Measurements from ENCODE around the gene OXGR1.

The OXGR1 gene

GRCh38 chr13:97004886-97005285 is 10.6 kb upstream of the OXGR1 start:
- no peak overlapping the region for H3K4me2 ChIP-seq (ENCODE audit: insufficient read depth, low read length, poor library complexity, severe bottlenecking)
- no peaks in the 10 kb centered on the region for H3K36me3 ChIP-seq (replicated peaks in 1 of 2; ENCODE audit: control insufficient read depth in 2 of 2, insufficient read depth in 2 of 2, low read length in 2 of 2)
- H4K8ac ChIP-seq (ENCODE audit: low read depth, low read length) = no peak overlapping the region
- no peak overlapping the region for H2BK15ac ChIP-seq (ENCODE audit: low read length)
- H2AFZ ChIP-seq (ENCODE audit: low read length) = no peak overlapping the region
- no peak overlapping the region for H2AK5ac ChIP-seq (ENCODE audit: low read depth, low read length)
- H3K9me3 ChIP-seq (replicated peaks in 1 of 2; ENCODE audit: control insufficient read depth in 2 of 2, insufficient read depth in 1 of 2, low read depth in 1 of 2, low read length in 2 of 2) = no peaks in the 10 kb centered on the region
- no peak overlapping the region for H3K14ac ChIP-seq (ENCODE audit: low read length)
- no peak overlapping the region for H3K4me3 ChIP-seq (ENCODE audit: low read length in 2 of 2)
- H2BK12ac ChIP-seq (ENCODE audit: low read length) = no peak overlapping the region
- H3K79me1 ChIP-seq (ENCODE audit: low read depth, low read length) = no peaks in the 10 kb centered on the region
- no peak overlapping the region for H2BK5ac ChIP-seq (ENCODE audit: low read length)
- H3K27me3 ChIP-seq (ENCODE audit: control insufficient read depth in 3 of 3, insufficient read depth in 3 of 3, low read depth in 1 of 3, low read length in 3 of 3) = no peaks in the 10 kb centered on the region
- no peak overlapping the region for H3K9ac ChIP-seq (ENCODE audit: low read depth, low read length, poor library complexity)
- H4K91ac ChIP-seq (ENCODE audit: low read depth, low read length, poor library complexity) = no peak overlapping the region
- H3K27ac ChIP-seq (replicated peaks; ENCODE audit: low read length) = no peak overlapping the region
- DNase-seq (ENCODE audit: low spot score) = no peak
- no CpG with 5 or more reads among the region's 2 CpGs for WGBS, 2 donors (ENCODE audit: extremely low coverage in 2 of 2, insufficient read length in 2 of 2, insufficient replicate concordance in 1 of 2)
- no peak overlapping the region for H3K4ac ChIP-seq (ENCODE audit: low read length)
- H3K23ac ChIP-seq (ENCODE audit: low read depth, low read length, poor library complexity) = no peak overlapping the region
- peaks cover 0 to 3% of the 10 kb centered on the region in 2 donors for H3K4me1 ChIP-seq (ENCODE audit: control insufficient read depth in 2 of 2, insufficient read depth in 1 of 2, low read depth in 1 of 2, low read length in 2 of 2)
- no peak overlapping the region for H3K18ac ChIP-seq (ENCODE audit: low read length)
- H2BK120ac ChIP-seq (ENCODE audit: low read depth, low read length) = no peak overlapping the region

GRCh38 chr13:97004096-97004876 is 10.0 kb upstream of the OXGR1 start:
- no peaks in the 10 kb centered on the region for H3K27me3 ChIP-seq (ENCODE audit: control insufficient read depth in 3 of 3, insufficient read depth in 3 of 3, low read depth in 1 of 3, low read length in 3 of 3)
- no peaks in the 10 kb centered on the region for H3K79me1 ChIP-seq (ENCODE audit: low read depth, low read length)
- no peak overlapping the region for H3K4ac ChIP-seq (ENCODE audit: low read length)
- H4K91ac ChIP-seq (ENCODE audit: low read depth, low read length, poor library complexity) = no peak overlapping the region
- H2BK120ac ChIP-seq (ENCODE audit: low read depth, low read length) = no peak overlapping the region
- no peak overlapping the region for H3K9ac ChIP-seq (ENCODE audit: low read depth, low read length, poor library complexity)
- no peak overlapping the region for H3K27ac ChIP-seq (replicated peaks; ENCODE audit: low read length)
- no peak overlapping the region for H3K4me2 ChIP-seq (ENCODE audit: insufficient read depth, low read length, poor library complexity, severe bottlenecking)
- WGBS, 2 donors (ENCODE audit: extremely low coverage in 2 of 2, insufficient read length in 2 of 2, insufficient replicate concordance in 1 of 2) = no CpG with 5 or more reads among the region's 9 CpGs
- H2AFZ ChIP-seq (ENCODE audit: low read length) = no peak overlapping the region
- H2AK5ac ChIP-seq (ENCODE audit: low read depth, low read length) = no peak overlapping the region
- no peak overlapping the region for H4K8ac ChIP-seq (ENCODE audit: low read depth, low read length)
- no peak overlapping the region for H2BK5ac ChIP-seq (ENCODE audit: low read length)
- no peak overlapping the region for H3K4me3 ChIP-seq (ENCODE audit: low read length in 2 of 2)
- H3K9me3 ChIP-seq (replicated peaks in 1 of 2; ENCODE audit: control insufficient read depth in 2 of 2, insufficient read depth in 1 of 2, low read depth in 1 of 2, low read length in 2 of 2) = no peaks in the 10 kb centered on the region
- H2BK15ac ChIP-seq (ENCODE audit: low read length) = no peak overlapping the region
- H3K23ac ChIP-seq (ENCODE audit: low read depth, low read length, poor library complexity) = no peak overlapping the region
- no peak for DNase-seq (ENCODE audit: low spot score)
- H3K36me3 ChIP-seq (replicated peaks in 1 of 2; ENCODE audit: control insufficient read depth in 2 of 2, insufficient read depth in 2 of 2, low read length in 2 of 2) = no peaks in the 10 kb centered on the region
- peaks cover 0 to 3% of the 10 kb centered on the region in 2 donors for H3K4me1 ChIP-seq (ENCODE audit: control insufficient read depth in 2 of 2, insufficient read depth in 1 of 2, low read depth in 1 of 2, low read length in 2 of 2)
- H3K14ac ChIP-seq (ENCODE audit: low read length) = no peak overlapping the region
- no peak overlapping the region for H2BK12ac ChIP-seq (ENCODE audit: low read length)
- H3K18ac ChIP-seq (ENCODE audit: low read length) = no peak overlapping the region

GRCh38 chr13:97003071-97003470 is 8.8 kb upstream of the OXGR1 start:
- H3K4me3 ChIP-seq (ENCODE audit: low read length in 2 of 2) = no peak overlapping the region
- no peak overlapping the region for H2AFZ ChIP-seq (ENCODE audit: low read length)
- H3K9me3 ChIP-seq (replicated peaks in 1 of 2; ENCODE audit: control insufficient read depth in 2 of 2, insufficient read depth in 1 of 2, low read depth in 1 of 2, low read length in 2 of 2) = no peaks in the 10 kb centered on the region
- no peak overlapping the region for H2AK5ac ChIP-seq (ENCODE audit: low read depth, low read length)
- H2BK5ac ChIP-seq (ENCODE audit: low read length) = no peak overlapping the region
- no peak overlapping the region for H4K91ac ChIP-seq (ENCODE audit: low read depth, low read length, poor library complexity)
- no peak overlapping the region for H3K14ac ChIP-seq (ENCODE audit: low read length)
- H3K36me3 ChIP-seq (replicated peaks in 1 of 2; ENCODE audit: control insufficient read depth in 2 of 2, insufficient read depth in 2 of 2, low read length in 2 of 2) = no peaks in the 10 kb centered on the region
- H3K4ac ChIP-seq (ENCODE audit: low read length) = no peak overlapping the region
- H4K8ac ChIP-seq (ENCODE audit: low read depth, low read length) = no peak overlapping the region
- WGBS, 2 donors (ENCODE audit: extremely low coverage in 2 of 2, insufficient read length in 2 of 2, insufficient replicate concordance in 1 of 2) = no CpG with 5 or more reads among the region's 2 CpGs
- DNase-seq (ENCODE audit: low spot score) = no peak
- H2BK15ac ChIP-seq (ENCODE audit: low read length) = no peak overlapping the region
- no peaks in the 10 kb centered on the region for H3K27me3 ChIP-seq (ENCODE audit: control insufficient read depth in 3 of 3, insufficient read depth in 3 of 3, low read depth in 1 of 3, low read length in 3 of 3)
- H2BK12ac ChIP-seq (ENCODE audit: low read length) = no peak overlapping the region
- H3K79me1 ChIP-seq (ENCODE audit: low read depth, low read length) = no peaks in the 10 kb centered on the region
- no peak overlapping the region for H3K23ac ChIP-seq (ENCODE audit: low read depth, low read length, poor library complexity)
- no peak overlapping the region for H2BK120ac ChIP-seq (ENCODE audit: low read depth, low read length)
- H3K18ac ChIP-seq (ENCODE audit: low read length) = no peak overlapping the region
- no peak overlapping the region for H3K4me2 ChIP-seq (ENCODE audit: insufficient read depth, low read length, poor library complexity, severe bottlenecking)
- no peak overlapping the region for H3K9ac ChIP-seq (ENCODE audit: low read depth, low read length, poor library complexity)
- H3K27ac ChIP-seq (replicated peaks; ENCODE audit: low read length) = no peak overlapping the region
- peaks cover 0 to 3% of the 10 kb centered on the region in 2 donors for H3K4me1 ChIP-seq (ENCODE audit: control insufficient read depth in 2 of 2, insufficient read depth in 1 of 2, low read depth in 1 of 2, low read length in 2 of 2)

GRCh38 chr13:97002581-97002980 is 8.3 kb upstream of the OXGR1 start:
- Histone ChIP-seq H2BK12ac (ENCODE audit: low read length) (no peak overlapping the region), H3K9ac (ENCODE audit: low read depth, low read length, poor library complexity) (no peak overlapping the region), H4K8ac (ENCODE audit: low read depth, low read length) (no peak overlapping the region), H3K4me3 (ENCODE audit: low read length in 2 of 2) (no peak overlapping the region), H3K23ac (ENCODE audit: low read depth, low read length, poor library complexity) (no peak overlapping the region), H4K91ac (ENCODE audit: low read depth, low read length, poor library complexity) (no peak overlapping the region), H3K27me3 (ENCODE audit: control insufficient read depth in 3 of 3, insufficient read depth in 3 of 3, low read depth in 1 of 3, low read length in 3 of 3) (no peaks in the 10 kb centered on the region), H3K27ac (replicated peaks; ENCODE audit: low read length) (no peak overlapping the region), H3K36me3 (replicated peaks in 1 of 2; ENCODE audit: control insufficient read depth in 2 of 2, insufficient read depth in 2 of 2, low read length in 2 of 2) (no peaks in the 10 kb centered on the region), H2AK5ac (ENCODE audit: low read depth, low read length) (no peak overlapping the region), H3K18ac (ENCODE audit: low read length) (no peak overlapping the region), H3K14ac (ENCODE audit: low read length) (no peak overlapping the region), H3K4ac (ENCODE audit: low read length) (no peak overlapping the region), H3K9me3 (replicated peaks in 1 of 2; ENCODE audit: control insufficient read depth in 2 of 2, insufficient read depth in 1 of 2, low read depth in 1 of 2, low read length in 2 of 2) (no peaks in the 10 kb centered on the region), H2BK15ac (ENCODE audit: low read length) (no peak overlapping the region), H2BK120ac (ENCODE audit: low read depth, low read length) (no peak overlapping the region), H3K4me1 (ENCODE audit: control insufficient read depth in 2 of 2, insufficient read depth in 1 of 2, low read depth in 1 of 2, low read length in 2 of 2) (peaks cover 0 to 3% of the 10 kb centered on the region in 2 donors), H2AFZ (ENCODE audit: low read length) (no peak overlapping the region), H2BK5ac (ENCODE audit: low read length) (no peak overlapping the region), H3K4me2 (ENCODE audit: insufficient read depth, low read length, poor library complexity, severe bottlenecking) (no peak overlapping the region), H3K79me1 (ENCODE audit: low read depth, low read length) (no peaks in the 10 kb centered on the region)
- DNase-seq (ENCODE audit: low spot score) = no peak
- WGBS, 2 donors (ENCODE audit: extremely low coverage in 2 of 2, insufficient read length in 2 of 2, insufficient replicate concordance in 1 of 2) = no CpG with 5 or more reads among the region's 2 CpGs

All from neuronal stem cell (in vitro differentiated cells).